Upper lobe of left lung (tissue), 6 donors: ENCODE results near the gene NBPF1. TPM values are rescaled to one million over a fixed set of nuclear protein-coding genes. Genes with fewer than 3 reads are reported as not detected.
"Not testable (repeated sequence)": the region's sequence is repeated elsewhere in the genome, so short reads cannot be mapped to it uniquely, and the experiment has no call there.

Experiments
- ATAC-seq, 2 donors: fragments of 200-7000 bp; cut with Tn5 transposase; one replicate each; pipeline ENCODE4 v1.9.1; 2022; ENCODE audit warnings: mild to moderate bottlenecking in 2 of 2, moderate library complexity in 2 of 2; ENCODE audit not compliant: low FRiP score in 2 of 2
- DNase-seq, 2 donors: peaks; one replicate each; pipeline ENCODE4 v3.0.0-alpha.2; 2019 to 2020
- H3K27ac ChIP-seq, 4 donors: fragments of 200-600 bp; sonication (generic); one replicate each; pipeline ENCODE4 v1.5.1; 2016 to 2019
- H3K27me3 ChIP-seq, 4 donors: fragments of 200-600 bp; sonication (generic); one replicate each; pipeline ENCODE4 v1.5.1; 2017 to 2019
- H3K36me3 ChIP-seq, 4 donors: fragments of 200-600 bp; sonication (generic); one replicate each; pipeline ENCODE4 v1.5.1; 2016 to 2019
- H3K4me1 ChIP-seq, 4 donors: fragments of 200-600 bp; sonication (generic); one replicate each; pipeline ENCODE4 v1.5.1; 2018 to 2019
- H3K4me3 ChIP-seq, 4 donors: fragments of 200-600 bp; sonication (generic); one replicate each; pipeline ENCODE4 v1.5.1; 2017 to 2019; ENCODE audit warnings: mild to moderate bottlenecking in 2 of 4, moderate library complexity in 1 of 4
- H3K9me3 ChIP-seq, 4 donors: fragments of 200-600 bp; sonication (generic); one replicate each; pipeline ENCODE4 v1.5.1; 2018 to 2019
- EP300 ChIP-seq, 4 donors: sonication (generic); formaldehyde crosslinking; IDR thresholded peaks; one replicate each; pipeline ENCODE4 v1.5.1; 2017; ENCODE audit warnings: antibody characterized with exemption in 4 of 4, control low read depth in 2 of 4
- POLR2A ChIP-seq, 4 donors: fragments of 450-650 bp; IDR thresholded peaks; one replicate each; pipeline ENCODE4 v1.5.1; 2016 to 2017; ENCODE audit warnings: antibody characterized with exemption in 4 of 4, mild to moderate bottlenecking in 2 of 4
- POLR2AphosphoS5 ChIP-seq, 2 donors: sonication (generic); formaldehyde crosslinking; IDR thresholded peaks; one replicate each; pipeline ENCODE4 v1.5.1; 2017; ENCODE audit warnings: antibody characterized with exemption in 2 of 2
- WGBS, 2 donors: methylation state at CpG; one replicate each; pipeline ENCODE4 v1.1.5; 2017 to 2018; 5-methylcytosine and 5-hydroxymethylcytosine counted together
- total RNA-seq, 6 donors: library from RNA; depleted of rRNA in 4 of 6; stranded (reverse); fragments of >200 nt in 4 of 6; gene quantifications; one replicate each; pipeline versions ENCODE4 v1.1.0 to v1.2.1, GENCODE V29; 2016 to 2021
- TF ChIP-seq, protein P1 (sequence below), 6 experiments: fragments of 450-650 bp in 4 of 6; fragments of 200-600 bp in 2 of 6; sonication (generic) in 2 of 6; IDR thresholded peaks; one replicate each; pipeline ENCODE4 v1.5.1; 2016 to 2019; ENCODE audit warnings: antibody characterized with exemption in 6 of 6
- donor health status: DM: no; HTN: no; CAD: no; lungs with moderate emphysema.
- donor health status: DM: no; HTN: yes; CAD: no; lungs with severe emphysema.

NBPF1 gene
- total RNA-seq, 6 donors from 2014 or later = 31.6 to 81.7 (median 34.3) TPM

DNA sequence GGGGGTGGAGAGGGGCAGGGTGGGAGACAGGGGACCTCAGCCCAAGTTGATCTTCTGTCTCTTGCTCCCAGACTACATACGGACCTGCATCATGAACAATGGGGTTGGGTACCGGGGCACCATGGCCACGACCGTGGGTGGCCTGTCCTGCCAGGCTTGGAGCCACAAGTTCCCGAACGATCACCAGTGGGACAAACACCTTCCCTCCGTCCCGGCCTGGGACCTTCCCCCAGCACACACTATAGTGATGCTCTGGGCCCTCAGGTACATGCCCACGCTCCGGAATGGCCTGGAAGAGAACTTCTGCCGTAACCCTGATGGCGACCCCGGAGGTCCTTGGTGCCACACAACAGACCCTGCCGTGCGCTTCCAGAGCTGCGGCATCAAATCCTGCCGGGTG, 33.4 kb upstream of the NBPF1 start:
- not testable (repeated sequence) for H3K27ac ChIP-seq, DNase-seq, H3K9me3 ChIP-seq, H3K36me3 ChIP-seq, ATAC-seq, H3K4me3 ChIP-seq, H3K27me3 ChIP-seq
- 87% methylated on average over 14 of the region's 17 CpGs; no CpG with 5 or more reads in 1 of the 2 donors for WGBS, 2 donors
- H3K4me1 ChIP-seq = peaks cover 22 to 42% (median 26%) of the 10 kb centered on the region in 4 donors

DNA sequence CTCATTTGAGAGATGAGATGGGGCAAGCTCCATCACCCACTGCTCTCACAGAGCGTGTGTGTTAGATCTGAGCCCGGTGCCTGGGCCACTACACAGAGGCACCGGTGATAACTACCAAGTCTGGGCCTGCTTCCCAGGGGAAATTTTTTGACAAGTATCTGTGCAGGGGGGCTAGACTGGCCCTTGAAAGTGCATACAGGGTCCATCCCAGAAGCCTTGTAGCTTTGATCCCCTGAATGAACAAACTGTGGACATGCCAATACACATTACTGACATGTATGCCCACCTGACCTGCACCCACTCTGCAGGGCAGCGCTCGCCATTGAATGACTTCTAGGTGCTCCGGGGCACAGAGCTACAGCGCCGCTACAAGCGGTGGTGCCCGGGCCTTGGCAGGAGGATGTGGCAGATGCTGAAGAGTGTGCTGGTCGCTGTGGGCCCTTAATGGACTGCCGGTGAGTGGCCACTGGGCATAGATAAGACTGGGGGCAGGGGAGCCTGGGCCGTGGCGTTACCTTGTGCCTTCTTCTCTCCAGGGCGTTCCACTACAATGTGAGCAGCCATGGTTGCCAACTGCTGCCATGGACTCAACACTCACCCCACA, 32.8 kb upstream of the NBPF1 start:
- WGBS, 2 donors = 90 to 93% methylated on average over 15 of the region's 15 CpGs

GRCh38 chr1:16645271-16646060, 32.1 kb upstream of the NBPF1 start:
- H3K4me1 ChIP-seq = peaks cover 22 to 43% (median 26%) of the 10 kb centered on the region in 4 donors
- peak overlapping the region in 3 of 4 donors; percentile 47 to 63 (median 58) for H3K4me3 ChIP-seq
- peak in 1 of 2 donors; percentile 1 for ATAC-seq
- H3K9me3 ChIP-seq, H3K36me3 ChIP-seq, H3K27me3 ChIP-seq: not testable (repeated sequence)
- peak overlapping the region; percentile 46 to 87 (median 80) for H3K27ac ChIP-seq
- 81 to 100% methylated on average over 2 to 7 of the region's 7 CpGs for WGBS, 2 donors
- DNase-seq = peak; percentile 45 to 66

More for the DNA sequence above, 32.8 kb upstream of the NBPF1 start:
- not testable (repeated sequence) for H3K36me3 ChIP-seq, H3K4me3 ChIP-seq, H3K9me3 ChIP-seq, H3K27ac ChIP-seq, ATAC-seq, H3K27me3 ChIP-seq
- H3K4me1 ChIP-seq = peaks cover 22 to 43% (median 26%) of the 10 kb centered on the region in 4 donors
- peak; percentile 21 to 75 for DNase-seq

DNA sequence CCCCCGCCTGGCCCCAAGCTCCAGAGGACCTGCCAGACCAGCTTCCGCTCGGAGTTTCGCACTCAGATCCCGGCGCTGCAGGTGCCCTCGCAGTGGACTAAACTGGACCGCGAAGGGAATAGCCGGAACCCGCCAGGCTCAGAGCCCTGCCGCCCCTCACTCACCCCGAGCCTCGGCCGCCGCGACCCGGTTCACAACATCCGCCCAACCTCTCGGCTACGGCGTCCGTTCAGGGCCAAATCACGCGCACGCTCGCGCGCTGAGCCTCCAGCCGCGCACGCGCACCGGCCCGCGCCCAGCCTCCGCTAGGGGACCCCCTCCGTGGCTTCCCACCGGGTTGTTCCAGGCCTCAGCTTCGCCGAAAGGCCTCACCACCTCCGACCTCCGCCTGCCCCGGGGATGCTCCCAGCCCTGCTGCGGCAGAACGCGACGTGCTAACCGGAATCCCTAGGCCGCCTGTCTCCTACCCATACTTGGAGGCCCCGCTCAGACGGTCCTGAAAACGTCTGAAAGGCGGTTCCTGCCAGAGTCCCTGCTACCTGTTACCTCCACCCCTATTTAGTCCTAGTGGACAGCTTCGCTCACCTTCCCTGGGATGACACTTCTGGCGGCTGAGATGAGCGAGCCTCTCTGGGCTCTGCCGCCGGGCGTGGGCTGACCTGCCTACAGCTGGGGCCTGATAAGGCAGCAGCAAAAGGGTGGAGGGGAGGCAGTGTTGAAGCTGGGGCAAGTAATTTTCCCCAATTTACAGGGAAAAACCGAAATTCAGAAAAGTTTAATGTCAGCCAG, 31.3 kb upstream of the NBPF1 start:
- TF ChIP-seq, protein P1, sequence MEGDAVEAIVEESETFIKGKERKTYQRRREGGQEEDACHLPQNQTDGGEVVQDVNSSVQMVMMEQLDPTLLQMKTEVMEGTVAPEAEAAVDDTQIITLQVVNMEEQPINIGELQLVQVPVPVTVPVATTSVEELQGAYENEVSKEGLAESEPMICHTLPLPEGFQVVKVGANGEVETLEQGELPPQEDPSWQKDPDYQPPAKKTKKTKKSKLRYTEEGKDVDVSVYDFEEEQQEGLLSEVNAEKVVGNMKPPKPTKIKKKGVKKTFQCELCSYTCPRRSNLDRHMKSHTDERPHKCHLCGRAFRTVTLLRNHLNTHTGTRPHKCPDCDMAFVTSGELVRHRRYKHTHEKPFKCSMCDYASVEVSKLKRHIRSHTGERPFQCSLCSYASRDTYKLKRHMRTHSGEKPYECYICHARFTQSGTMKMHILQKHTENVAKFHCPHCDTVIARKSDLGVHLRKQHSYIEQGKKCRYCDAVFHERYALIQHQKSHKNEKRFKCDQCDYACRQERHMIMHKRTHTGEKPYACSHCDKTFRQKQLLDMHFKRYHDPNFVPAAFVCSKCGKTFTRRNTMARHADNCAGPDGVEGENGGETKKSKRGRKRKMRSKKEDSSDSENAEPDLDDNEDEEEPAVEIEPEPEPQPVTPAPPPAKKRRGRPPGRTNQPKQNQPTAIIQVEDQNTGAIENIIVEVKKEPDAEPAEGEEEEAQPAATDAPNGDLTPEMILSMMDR (IDR thresholded peaks at IDR 0.05) = peak in 5 of 6 experiments; percentile 20 to 80 (median 62)
- TF ChIP-seq POLR2A (IDR thresholded peaks at IDR 0.05) = peak in 2 of 4 donors; percentile 7 to 41
- TF ChIP-seq POLR2AphosphoS5 (IDR thresholded peaks at IDR 0.05) = peak; percentile 92 to 98
- H3K4me3 ChIP-seq = peak overlapping the region; percentile 47 to 88 (median 60)
- peak; percentile 97 to 100 for DNase-seq
- H3K4me1 ChIP-seq = peaks cover 22 to 44% (median 26%) of the 10 kb centered on the region in 4 donors
- H3K9me3 ChIP-seq, H3K36me3 ChIP-seq, H3K27me3 ChIP-seq: not testable (repeated sequence)
- peak; percentile 85 to 96 for ATAC-seq
- WGBS, 2 donors = 11 to 16% methylated on average over 8 to 61 of the region's 61 CpGs
- H3K27ac ChIP-seq = peak overlapping the region; percentile 46 to 87 (median 80)

GRCh38 chr1:16644193-16644481, 30.8 kb upstream of the NBPF1 start:
- peaks cover 0 to 5% (median 0%) of the 10 kb centered on the region in 4 donors for H3K36me3 ChIP-seq
- ATAC-seq = no peak
- peaks cover 22 to 49% (median 26%) of the 10 kb centered on the region in 4 donors for H3K4me1 ChIP-seq
- H3K9me3 ChIP-seq = no peaks in the 10 kb centered on the region
- DNase-seq = no peak
- no peaks in the 10 kb centered on the region for H3K27me3 ChIP-seq
- WGBS, 2 donors = 0 to 1% methylated on average over 16 of the region's 16 CpGs
- peak overlapping the region; percentile 46 to 87 (median 80) for H3K27ac ChIP-seq
- peak overlapping the region; percentile 47 to 88 (median 60) for H3K4me3 ChIP-seq
- TF ChIP-seq EP300 (IDR thresholded peaks at IDR 0.05) (no peak), POLR2AphosphoS5 (IDR thresholded peaks at IDR 0.05) (no peak), POLR2A (IDR thresholded peaks at IDR 0.05) (no peak)
- TF ChIP-seq, protein P1 (IDR thresholded peaks at IDR 0.05) = no peak

DNA sequence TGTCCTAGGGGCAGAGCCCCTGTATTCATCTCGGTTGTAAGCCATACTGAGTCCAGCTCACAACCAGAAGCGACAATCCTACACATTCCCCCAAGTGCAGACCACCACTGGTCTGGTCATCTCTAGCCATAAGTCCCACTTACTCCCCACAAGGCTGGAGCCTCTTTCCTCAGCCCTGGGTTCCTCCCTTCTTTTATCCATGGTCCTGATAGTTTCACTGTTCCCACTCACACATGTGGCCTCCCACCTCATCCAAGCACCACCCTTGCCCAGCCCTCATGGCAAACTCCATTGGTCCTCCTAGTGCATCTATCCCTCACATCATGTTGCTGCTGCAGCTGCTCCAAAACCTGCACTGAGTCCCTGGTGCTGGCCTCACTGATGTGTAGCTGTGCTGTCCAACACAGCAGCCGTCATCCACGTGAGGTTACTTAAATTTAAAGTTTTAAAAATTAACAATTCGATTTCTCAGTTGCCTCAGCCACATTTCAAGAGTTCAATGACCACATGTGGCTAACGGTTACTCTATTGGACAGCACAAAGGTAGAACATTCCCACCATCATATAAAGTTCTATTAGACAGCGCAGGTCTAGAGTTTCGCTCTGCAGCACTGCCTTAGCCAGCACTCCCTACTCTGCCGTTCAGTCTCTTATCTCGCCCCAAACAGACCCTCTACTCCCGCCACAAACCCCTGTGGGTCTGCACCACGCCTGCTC, 30.3 kb upstream of the NBPF1 start:
- ATAC-seq, H3K36me3 ChIP-seq, H3K9me3 ChIP-seq, H3K27me3 ChIP-seq: not testable (repeated sequence)
- peak in 1 of 2 donors; percentile 36 for DNase-seq
- Histone ChIP-seq H3K4me3 (peak overlapping the region; percentile 47 to 88 (median 60)), H3K4me1 (peaks cover 22 to 51% (median 26%) of the 10 kb centered on the region in 4 donors), H3K27ac (peak overlapping the region in 2 of 4 donors; percentile 82 to 87)
- 27 to 28% methylated on average over 12 of the region's 12 CpGs for WGBS, 2 donors

- Histone ChIP-seq H3K4me3 (peak overlapping the region in 1 of 4 donors; percentile 58), H3K27ac (peak overlapping the region in 1 of 4 donors; percentile 87), H3K4me1 (peaks cover 22 to 50% (median 26%) of the 10 kb centered on the region in 4 donors)
- not testable (repeated sequence) for H3K9me3 ChIP-seq, ATAC-seq, H3K36me3 ChIP-seq, H3K27me3 ChIP-seq
- WGBS, 2 donors = 95 to 99% methylated on average over 4 of the region's 4 CpGs
- DNase-seq = peak; percentile 27 to 76
Measured at GRCh38 chr1:16643001-16643411, 29.6 kb upstream of the NBPF1 start.

- DNase-seq = peak; percentile 20 to 58
- 75 to 81% methylated on average over 7 to 8 of the region's 9 CpGs for WGBS, 2 donors
- not testable (repeated sequence) for H3K27ac ChIP-seq, ATAC-seq, H3K4me3 ChIP-seq, H3K36me3 ChIP-seq, H3K9me3 ChIP-seq, H3K27me3 ChIP-seq
- H3K4me1 ChIP-seq = peaks cover 22 to 47% (median 26%) of the 10 kb centered on the region in 4 donors
Measured at GRCh38 chr1:16642025-16642966, 28.9 kb upstream of the NBPF1 start.
